Mammary epithelial cell (primary cell): ENCODE measurements around the gene IFNAR2.

ENCODE experiments used
- EZH2 ChIP-seq: IDR thresholded peaks from 2 replicates; pipeline ENCODE4 v1.6.1; 2012; ENCODE audit warnings: low read length, inconsistent platforms, borderline replicate concordance
- TF ChIP-seq, protein P1 (sequence below), 2 donors: IDR thresholded peaks in 1 of 2; conservative IDR thresholded peaks in 1 of 2; 2 replicates each; pipeline ENCODE4 v1.5.1; 2011 to 2012; ENCODE audit warnings: inconsistent platforms in 2 of 2, low read length in 2 of 2, mild to moderate bottlenecking in 2 of 2, control low read depth in 1 of 2, low read depth in 1 of 2; ENCODE audit not compliant: insufficient read depth in 1 of 2; ENCODE audit errors: extremely low read depth in 1 of 2

DNA sequence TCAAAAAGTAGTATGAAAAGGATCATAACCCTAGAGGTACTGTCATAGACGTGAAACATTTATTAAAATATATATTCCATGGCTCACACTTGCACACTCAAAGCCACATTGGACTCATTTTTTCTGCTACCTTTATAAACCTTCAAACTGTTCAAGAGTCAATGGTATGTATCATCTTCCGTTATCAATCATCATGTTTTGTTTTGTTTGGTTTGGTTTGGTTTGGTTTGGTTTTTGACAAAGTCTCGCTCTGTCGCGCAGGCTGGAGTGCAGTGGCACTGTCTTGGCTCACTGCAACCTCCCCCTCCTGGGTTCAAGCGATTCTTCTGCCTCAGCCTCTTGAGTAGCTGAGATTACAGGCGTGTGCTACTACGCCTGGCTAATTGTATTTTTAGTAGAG is 1.8 kb downstream of the IFNAR2 start:
- TF ChIP-seq, protein P1, sequence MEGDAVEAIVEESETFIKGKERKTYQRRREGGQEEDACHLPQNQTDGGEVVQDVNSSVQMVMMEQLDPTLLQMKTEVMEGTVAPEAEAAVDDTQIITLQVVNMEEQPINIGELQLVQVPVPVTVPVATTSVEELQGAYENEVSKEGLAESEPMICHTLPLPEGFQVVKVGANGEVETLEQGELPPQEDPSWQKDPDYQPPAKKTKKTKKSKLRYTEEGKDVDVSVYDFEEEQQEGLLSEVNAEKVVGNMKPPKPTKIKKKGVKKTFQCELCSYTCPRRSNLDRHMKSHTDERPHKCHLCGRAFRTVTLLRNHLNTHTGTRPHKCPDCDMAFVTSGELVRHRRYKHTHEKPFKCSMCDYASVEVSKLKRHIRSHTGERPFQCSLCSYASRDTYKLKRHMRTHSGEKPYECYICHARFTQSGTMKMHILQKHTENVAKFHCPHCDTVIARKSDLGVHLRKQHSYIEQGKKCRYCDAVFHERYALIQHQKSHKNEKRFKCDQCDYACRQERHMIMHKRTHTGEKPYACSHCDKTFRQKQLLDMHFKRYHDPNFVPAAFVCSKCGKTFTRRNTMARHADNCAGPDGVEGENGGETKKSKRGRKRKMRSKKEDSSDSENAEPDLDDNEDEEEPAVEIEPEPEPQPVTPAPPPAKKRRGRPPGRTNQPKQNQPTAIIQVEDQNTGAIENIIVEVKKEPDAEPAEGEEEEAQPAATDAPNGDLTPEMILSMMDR (conservative IDR thresholded peaks at IDR 0.05 in 1 of 2, IDR thresholded peaks at IDR 0.05 in 1 of 2; ENCODE audit: extremely low read depth in 1 of 2, insufficient read depth in 1 of 2, low read depth in 1 of 2, low read length in 2 of 2), result no peak
- no peak for TF ChIP-seq EZH2
